ENCODE measurements around the gene TRPM2.

The TRPM2 gene

DNA sequence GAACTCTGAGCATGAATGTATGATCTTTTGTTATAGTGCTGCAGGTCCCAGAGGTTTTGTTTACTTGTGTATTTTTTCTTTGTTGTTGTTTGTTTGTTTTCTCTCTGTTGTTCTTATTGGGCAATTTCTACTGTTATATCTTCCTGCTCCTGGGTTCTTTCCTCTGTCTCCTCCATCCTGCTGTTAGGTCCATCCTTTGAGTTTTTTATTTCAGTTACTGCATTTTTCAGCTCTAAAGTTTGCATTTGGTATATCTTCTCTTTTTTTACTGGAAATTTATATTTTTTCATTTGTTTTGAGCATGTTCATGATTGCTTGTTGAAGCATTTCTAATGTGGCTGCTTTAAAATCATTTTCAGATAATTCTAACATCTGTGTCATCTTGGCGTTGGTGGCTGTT lies 9.9 kb downstream of the TRPM2 start:
- TF ChIP-seq POLR2A (IDR thresholded peaks at IDR 0.05; ENCODE audit: low read length), result no peak
- TF ChIP-seq GATA1 (IDR thresholded peaks at IDR 0.05; ENCODE audit: low read depth, low read length), result no peak
- no peak for DNase-seq

DNA sequence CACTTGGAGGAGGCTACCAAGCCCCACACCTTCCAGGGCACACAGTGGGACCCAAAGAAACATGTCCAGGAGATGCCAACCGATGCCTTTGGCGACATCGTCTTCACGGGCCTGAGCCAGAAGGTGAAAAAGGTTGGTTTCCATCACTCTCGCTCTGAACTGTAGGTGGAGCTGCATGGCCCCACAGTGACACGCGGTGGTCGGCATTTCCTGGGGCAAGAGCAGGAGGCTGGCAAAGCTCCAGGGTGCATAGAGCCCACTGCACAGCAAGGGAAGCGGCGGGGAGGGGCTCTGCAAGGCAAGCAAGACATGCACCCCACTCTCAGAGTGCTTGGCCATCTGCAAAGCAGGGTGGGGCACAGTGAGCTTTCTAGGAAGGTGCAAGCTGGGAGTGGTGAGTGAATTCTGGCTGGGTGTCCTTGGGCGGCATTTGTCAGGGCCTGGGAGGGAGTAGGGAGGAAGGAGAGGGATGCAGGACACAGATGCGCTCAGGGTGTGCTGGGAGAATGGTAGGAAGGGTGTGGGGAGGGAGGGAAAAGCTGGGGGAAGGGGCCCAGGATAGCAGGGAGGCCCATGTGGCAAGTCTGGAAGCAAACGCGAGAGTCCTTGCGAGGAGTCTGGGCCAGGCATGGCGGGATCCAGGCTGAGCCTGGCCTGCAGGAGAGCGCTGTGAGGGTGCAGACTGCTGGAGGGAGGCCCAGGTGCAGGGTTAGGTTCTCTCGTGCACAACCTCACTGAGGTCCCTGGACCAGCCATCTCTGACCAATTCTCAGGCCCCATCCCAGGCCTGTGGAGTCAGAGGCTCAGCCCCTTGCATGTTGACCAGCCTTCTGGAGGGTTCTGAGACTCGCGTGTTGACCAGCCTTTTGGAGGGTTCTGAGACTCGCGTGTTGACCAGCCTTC lies 11.0 kb downstream of the TRPM2 start:
- no peak for DNase-seq
- TF ChIP-seq POLR2A (IDR thresholded peaks at IDR 0.05; ENCODE audit: low read length) (no peak), GATA1 (IDR thresholded peaks at IDR 0.05; ENCODE audit: low read depth, low read length) (no peak)

DNA sequence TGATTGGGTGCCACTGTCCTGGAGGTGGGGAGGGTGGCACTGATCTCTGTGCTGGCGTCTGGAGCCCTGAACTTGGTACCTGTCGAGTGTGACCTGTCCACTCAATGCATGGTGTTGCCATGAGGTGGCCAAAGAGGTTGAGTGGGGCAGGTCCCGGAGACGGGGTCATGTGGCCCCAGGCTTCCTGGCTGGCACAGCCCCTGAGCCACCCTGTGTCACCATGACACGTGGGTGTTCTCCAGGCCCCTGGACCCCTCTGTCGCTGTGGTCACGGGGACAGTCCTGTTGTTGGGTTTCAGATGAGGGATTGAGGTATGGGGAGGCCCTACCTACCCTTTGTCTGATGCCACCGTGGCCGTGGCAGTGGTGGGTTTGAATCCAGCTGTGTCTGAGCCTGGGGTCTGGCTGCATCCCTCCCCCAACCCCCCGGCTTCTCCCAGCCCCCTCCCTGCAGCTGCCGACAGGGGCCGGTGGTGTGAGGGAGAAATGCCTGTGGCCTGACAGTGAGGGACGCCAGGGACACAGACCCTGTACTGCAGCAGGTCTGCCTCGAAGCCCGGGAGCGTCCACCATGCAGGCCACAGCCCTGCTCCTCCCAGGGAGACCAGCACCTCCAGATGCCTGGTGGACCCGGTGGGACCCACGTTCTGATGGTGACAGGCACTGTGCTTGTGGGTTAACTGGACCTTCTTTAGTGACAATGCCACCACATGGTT lies 12.0 kb downstream of the TRPM2 start:
- no peak for DNase-seq
- TF ChIP-seq GATA1 (IDR thresholded peaks at IDR 0.05; ENCODE audit: low read depth, low read length), result no peak

DNA sequence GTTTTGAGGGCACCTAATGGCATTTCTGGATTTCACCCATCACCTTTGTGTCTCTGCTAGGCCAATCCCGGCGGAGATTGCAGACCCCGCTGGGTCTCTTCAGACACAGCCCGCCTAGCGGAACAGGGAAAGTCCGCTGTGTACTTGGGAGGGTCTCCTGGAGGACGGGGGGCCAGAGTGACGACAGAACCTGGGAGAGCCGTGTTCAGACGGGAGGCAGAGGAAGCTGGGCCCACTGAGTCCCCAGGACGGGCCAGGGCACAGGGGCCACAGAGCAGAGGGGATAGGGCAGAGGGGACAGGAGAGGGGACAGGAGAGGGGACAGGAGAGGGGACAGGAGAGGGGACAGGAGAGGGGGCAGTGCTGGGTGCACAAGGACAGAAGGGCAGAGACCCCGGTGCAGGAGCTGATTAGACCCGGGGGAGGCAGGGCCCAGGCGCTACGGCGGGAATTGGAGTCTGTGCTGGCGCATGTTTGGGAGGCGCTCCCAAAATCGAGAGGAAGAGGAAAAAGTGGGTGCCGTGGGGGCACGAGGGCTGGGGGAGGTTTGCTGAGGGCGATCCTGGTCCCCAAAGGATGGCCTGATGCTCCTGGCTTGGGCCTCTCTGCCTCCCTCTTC lies 12.7 kb downstream of the TRPM2 start:
- TF ChIP-seq GATA1 (IDR thresholded peaks at IDR 0.05; ENCODE audit: low read depth, low read length), result no peak
- no peak for TF ChIP-seq POLR2A (IDR thresholded peaks at IDR 0.05; ENCODE audit: low read length)
- DNase-seq, result no peak

- TF ChIP-seq GATA1 (IDR thresholded peaks at IDR 0.05; ENCODE audit: low read depth, low read length) (no peak), POLR2A (IDR thresholded peaks at IDR 0.05; ENCODE audit: low read length) (no peak)
Observed at GRCh38 chr21:44366586-44367211, 13.3 kb downstream of the TRPM2 start.

GRCh38 chr21:44368711-44369446 lies 15.5 kb downstream of the TRPM2 start:
- no peak for DNase-seq
- no peak for TF ChIP-seq POLR2A (IDR thresholded peaks at IDR 0.05; ENCODE audit: low read length)
- no peak for TF ChIP-seq GATA1 (IDR thresholded peaks at IDR 0.05; ENCODE audit: low read depth, low read length)

More at GRCh38 chr21:44366586-44367211, 13.3 kb downstream of the TRPM2 start:
- DNase-seq, result no peak

- TF ChIP-seq GATA1 (IDR thresholded peaks at IDR 0.05; ENCODE audit: low read depth, low read length) (no peak), POLR2A (IDR thresholded peaks at IDR 0.05; ENCODE audit: low read length) (no peak)
- no peak for DNase-seq
Observed at GRCh38 chr21:44370027-44370735, 16.8 kb downstream of the TRPM2 start.

DNA sequence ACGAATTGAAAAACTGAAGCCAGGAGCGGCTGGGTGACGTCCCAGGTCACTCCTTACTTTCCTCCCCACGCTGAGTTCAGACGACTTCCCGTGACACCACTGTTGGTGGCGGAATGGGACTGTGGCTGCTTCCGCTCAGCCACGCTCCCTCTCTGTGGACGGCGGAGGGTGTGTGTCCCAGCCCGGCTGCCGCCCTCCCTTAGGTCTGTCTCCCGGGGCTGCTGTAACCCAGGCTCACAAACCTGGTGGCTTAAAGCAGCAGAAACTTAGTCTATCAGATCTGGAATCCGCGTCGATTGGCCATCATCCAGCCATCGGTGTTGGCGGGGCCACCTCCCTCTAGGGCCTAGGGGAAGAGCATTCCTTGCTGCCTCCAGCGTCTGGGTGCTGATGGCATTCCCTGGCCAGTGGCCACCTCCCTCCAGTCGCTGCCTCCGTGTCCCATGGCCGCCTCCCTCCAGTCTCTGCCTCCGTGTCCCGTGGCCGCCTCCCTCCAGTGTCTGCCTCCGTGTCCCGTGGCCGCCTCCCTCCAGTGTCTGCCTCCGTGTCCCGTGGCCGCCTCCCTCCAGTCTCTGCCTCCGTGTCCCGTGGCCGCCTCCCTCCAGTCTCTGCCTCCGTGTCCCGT lies 17.5 kb downstream of the TRPM2 start:
- no peak for TF ChIP-seq GATA1 (IDR thresholded peaks at IDR 0.05; ENCODE audit: low read depth, low read length)
- no peak for TF ChIP-seq POLR2A (IDR thresholded peaks at IDR 0.05; ENCODE audit: low read length)
- DNase-seq, result no peak

GRCh38 chr21:44371596-44371995 lies 18.2 kb downstream of the TRPM2 start:
- DNase-seq, result no peak

GRCh38 chr21:44372616-44373015 lies 19.2 kb downstream of the TRPM2 start:
- no peak for DNase-seq
- TF ChIP-seq POLR2A (IDR thresholded peaks at IDR 0.05; ENCODE audit: low read length) (no peak), GATA1 (IDR thresholded peaks at IDR 0.05; ENCODE audit: low read depth, low read length) (no peak)

More at GRCh38 chr21:44371596-44371995, 18.2 kb downstream of the TRPM2 start:
- TF ChIP-seq POLR2A (IDR thresholded peaks at IDR 0.05; ENCODE audit: low read length) (no peak), GATA1 (IDR thresholded peaks at IDR 0.05; ENCODE audit: low read depth, low read length) (no peak)

- no peak for DNase-seq
- TF ChIP-seq GATA1 (IDR thresholded peaks at IDR 0.05; ENCODE audit: low read depth, low read length) (no peak), POLR2A (IDR thresholded peaks at IDR 0.05; ENCODE audit: low read length) (no peak)
Observed at GRCh38 chr21:44374601-44375280, 21.3 kb downstream of the TRPM2 start.

GRCh38 chr21:44375281-44375651 lies 21.8 kb downstream of the TRPM2 start:
- DNase-seq, result no peak

More at GRCh38 chr21:44375281-44375651, 21.8 kb downstream of the TRPM2 start:
- TF ChIP-seq POLR2A (IDR thresholded peaks at IDR 0.05; ENCODE audit: low read length) (no peak), GATA1 (IDR thresholded peaks at IDR 0.05; ENCODE audit: low read depth, low read length) (no peak)
